IMR-90 (cell line): ENCODE data around the gene INO80B. TPM values are rescaled to one million over a fixed set of nuclear protein-coding genes. Genes with fewer than 3 reads are reported as not detected.

ENCODE experiments used
- ATAC-seq: fragments of 200-7000 bp; cut with Tn5 transposase; 2 replicates; pipeline ENCODE4 v1.9.1; 2020; ENCODE audit warnings: low read depth, mild to moderate bottlenecking, moderate library complexity
- BruUV-seq: library from RNA; stranded (reverse); fragments of 400-500 nt; replicated peaks from 2 replicates; lab custom pipeline; 2021; lab: Mats Ljungman, UMichigan
- CTCF ChIA-PET: fragments of 300-600 bp; formaldehyde crosslinking; extraction: SDS; loops from one replicate; lab custom pipeline; 2021; ENCODE audit warnings: antibody characterized with exemption; lab: Yijun Ruan, JAX
- POLR2A ChIA-PET: fragments of 300-600 bp; sonication (Branson Sonifier 250); formaldehyde crosslinking; loops from one replicate; lab custom pipeline; 2022; ENCODE audit warnings: antibody characterized with exemption; ENCODE audit not compliant: unreplicated experiment; lab: Charles Lee
- DNase-seq: peaks from one replicate; pipeline ENCODE4 v3.0.0; 2013
- H2AFZ ChIP-seq: replicated peaks from 2 replicates; pipeline ENCODE3; 2013; ENCODE audit warnings: low read length, mild to moderate bottlenecking; ENCODE audit not compliant: poor library complexity
- H2AK5ac ChIP-seq: 2 replicates; pipeline ENCODE4 v1.6.1; 2013; ENCODE audit warnings: low read depth, low read length, inconsistent platforms
- H2AK9ac ChIP-seq: replicated peaks from 2 replicates; pipeline ENCODE3; 2013; ENCODE audit warnings: mild to moderate bottlenecking, low read depth, low read length, moderate library complexity; ENCODE audit not compliant: poor library complexity
- H2BK120ac ChIP-seq: 2 replicates; pipeline ENCODE4 v1.6.1; 2013; ENCODE audit warnings: low read depth, low read length, inconsistent platforms
- H2BK15ac ChIP-seq: 3 replicates; pipeline ENCODE4 v1.6.1; 2013; ENCODE audit warnings: low read depth, low read length, inconsistent platforms
- H2BK20ac ChIP-seq: 2 replicates; pipeline ENCODE4 v1.6.1; 2013; ENCODE audit warnings: low read depth, mild to moderate bottlenecking, inconsistent platforms, low read length, moderate library complexity
- H2BK5ac ChIP-seq: 2 replicates; pipeline ENCODE4 v1.6.1; 2013; ENCODE audit warnings: mild to moderate bottlenecking, low read depth, low read length, inconsistent platforms; ENCODE audit not compliant: poor library complexity, severe bottlenecking
- H3K14ac ChIP-seq: replicated peaks from 2 replicates; pipeline ENCODE4 v1.6.1; 2013; ENCODE audit warnings: low read depth, low read length, inconsistent platforms
- H3K18ac ChIP-seq: 2 replicates; pipeline ENCODE4 v1.6.1; 2013; ENCODE audit warnings: low read depth, low read length, control low read depth
- H3K23ac ChIP-seq: 2 replicates; pipeline ENCODE4 v1.6.1; 2013; ENCODE audit warnings: low read depth, low read length, inconsistent platforms
- H3K27ac ChIP-seq: 2 replicates; pipeline ENCODE4 v1.5.1; 2013; ENCODE audit warnings: mild to moderate bottlenecking, control low read depth, low read length; ENCODE audit not compliant: insufficient read depth
- H3K27me3 ChIP-seq: 2 replicates; pipeline ENCODE4 v1.6.1; 2013; ENCODE audit warnings: low read length; ENCODE audit not compliant: control insufficient read depth, insufficient read depth
- H3K36me3 ChIP-seq: 2 replicates; pipeline ENCODE4 v1.6.1; 2013; ENCODE audit warnings: low read length, mixed read lengths; ENCODE audit not compliant: control insufficient read depth, insufficient read depth
- H3K4ac ChIP-seq: 2 replicates; pipeline ENCODE4 v1.6.1; 2013; ENCODE audit warnings: low read depth, low read length, inconsistent platforms
- H3K4me1 ChIP-seq: 2 replicates; pipeline ENCODE4 v1.6.1; 2013; ENCODE audit warnings: low read length, mixed read lengths; ENCODE audit not compliant: control insufficient read depth, insufficient read depth
- H3K4me2 ChIP-seq: 2 replicates; pipeline ENCODE4 v1.6.1; 2013; ENCODE audit warnings: low read depth, mild to moderate bottlenecking, control low read depth, low read length, moderate library complexity
- H3K4me3 ChIP-seq: 2 replicates; pipeline ENCODE4 v1.5.1; 2013; ENCODE audit warnings: low read depth, mild to moderate bottlenecking, control low read depth, low read length, moderate library complexity; ENCODE audit not compliant: insufficient read depth
- H3K56ac ChIP-seq: 2 replicates; pipeline ENCODE4 v1.6.1; 2013; ENCODE audit warnings: low read length, inconsistent platforms; ENCODE audit not compliant: insufficient read depth; ENCODE audit errors: extremely low read depth
- H3K79me1 ChIP-seq, 2 experiments: 2 replicates each; pipeline ENCODE4 v1.6.1; 2013; ENCODE audit warnings: low read length in 2 of 2, inconsistent platforms in 1 of 2, low read depth in 1 of 2
- H3K9ac ChIP-seq: 2 replicates; pipeline ENCODE4 v1.6.1; 2013; ENCODE audit warnings: low read depth, low read length, control low read depth
- H3K9me1 ChIP-seq: 2 replicates; pipeline ENCODE4 v1.6.1; 2013; ENCODE audit warnings: low read length, inconsistent platforms; ENCODE audit not compliant: insufficient read depth
- H3K9me3 ChIP-seq: 2 replicates; pipeline ENCODE4 v1.6.1; 2013; ENCODE audit warnings: low read length; ENCODE audit not compliant: control insufficient read depth, insufficient read depth
- H4K20me1 ChIP-seq: 2 replicates; pipeline ENCODE4 v1.6.1; 2013; ENCODE audit warnings: low read length, inconsistent platforms; ENCODE audit not compliant: insufficient read depth
- H4K5ac ChIP-seq: 2 replicates; pipeline ENCODE4 v1.6.1; 2013; ENCODE audit warnings: mild to moderate bottlenecking, low read depth, low read length, control low read depth
- H4K8ac ChIP-seq, 2 experiments: 2 replicates each; pipeline ENCODE4 v1.6.1; 2013; ENCODE audit warnings: low read depth in 2 of 2, low read length in 2 of 2, control low read depth in 1 of 2, inconsistent platforms in 1 of 2
- H4K91ac ChIP-seq: 2 replicates; pipeline ENCODE4 v1.6.1; 2013; ENCODE audit warnings: low read depth, low read length, inconsistent platforms; ENCODE audit not compliant: insufficient read depth
- BHLHE40 ChIP-seq: fragments of 150-350 bp; IDR thresholded peaks from 2 replicates; pipeline ENCODE4 v1.6.1; 2016; ENCODE audit warnings: mild to moderate bottlenecking, low read depth, low read length
- CEBPB ChIP-seq: IDR thresholded peaks from 2 replicates; pipeline ENCODE4 v1.6.1; 2012; ENCODE audit warnings: low read depth, low read length, improper control_type of control experiment
- CHD1 ChIP-seq: IDR thresholded peaks from 2 replicates; pipeline ENCODE4 v1.6.1; 2012; ENCODE audit warnings: low read depth, low read length, improper control_type of control experiment
- ELK1 ChIP-seq: fragments of 150-350 bp; IDR thresholded peaks from 2 replicates; pipeline ENCODE4 v1.6.1; 2016; ENCODE audit warnings: low read depth, mild to moderate bottlenecking, low read length, moderate library complexity, borderline replicate concordance
- FOS ChIP-seq: fragments of 150-350 bp; IDR thresholded peaks from 2 replicates; pipeline ENCODE4 v1.6.1; 2016; ENCODE audit warnings: low read depth, low read length
- MAFK ChIP-seq: IDR thresholded peaks from 2 replicates; pipeline ENCODE4 v1.6.1; 2012; ENCODE audit warnings: low read depth, low read length, improper control_type of control experiment
- MAZ ChIP-seq: IDR thresholded peaks from 2 replicates; pipeline ENCODE4 v1.6.1; 2012; ENCODE audit warnings: low read depth, mild to moderate bottlenecking, low read length, improper control_type of control experiment, moderate library complexity, borderline replicate concordance
- MXI1 ChIP-seq: IDR thresholded peaks from 2 replicates; pipeline ENCODE4 v1.6.1; 2012; ENCODE audit warnings: low read depth, mild to moderate bottlenecking, low read length, moderate library complexity, borderline replicate concordance
- NFE2L2 ChIP-seq: fragments of 150-350 bp; IDR thresholded peaks from 2 replicates; pipeline ENCODE4 v1.6.1; 2016; ENCODE audit warnings: low read depth, mild to moderate bottlenecking, low read length
- POLR2A ChIP-seq: IDR thresholded peaks from 2 replicates; pipeline ENCODE4 v1.6.1; 2012; ENCODE audit warnings: mild to moderate bottlenecking, low read depth, low read length
- RAD21 ChIP-seq: IDR thresholded peaks from 2 replicates; pipeline ENCODE4 v1.6.1; 2012; ENCODE audit warnings: low read length, improper control_type of control experiment
- RCOR1 ChIP-seq: IDR thresholded peaks from 2 replicates; pipeline ENCODE4 v1.6.1; 2012; ENCODE audit warnings: mild to moderate bottlenecking, low read length, improper control_type of control experiment; ENCODE audit not compliant: insufficient replicate concordance
- RFX5 ChIP-seq: IDR thresholded peaks from 2 replicates; pipeline ENCODE4 v1.8.0; 2012; ENCODE audit warnings: low read depth, mild to moderate bottlenecking, low read length, moderate library complexity
- SMC3 ChIP-seq: fragments of 150-350 bp; IDR thresholded peaks from 2 replicates; pipeline ENCODE4 v1.6.1; 2016; ENCODE audit warnings: low read depth, mild to moderate bottlenecking, antibody characterized with exemption, low read length, moderate library complexity
- WGBS, 2 experiments: methylation state at CpG; one replicate each; pipeline versions ENCODE4 v1.1.5 to v1.1.7; 2013; ENCODE audit warnings: missing lambda C conversion rate in 2 of 2; ENCODE audit not compliant: insufficient read length in 1 of 2; ENCODE audit errors: extremely low coverage in 2 of 2; 5-methylcytosine and 5-hydroxymethylcytosine counted together
- dilution Hi-C: fragments of 300-500 bp; cut with HindIII; formaldehyde crosslinking; loops from one replicate; pipeline ENCODE4 v1.14.3; 2018; ENCODE audit warnings: low sequenced_read_pairs; ENCODE audit not compliant: unreplicated experiment
- in situ Hi-C: fragments of 300-500 bp; cut with MboI; formaldehyde crosslinking; loops from 3 replicates; pipeline ENCODE4 v1.14.3; 2019; ENCODE audit warnings: low sequenced_read_pairs, inconsistent platforms, mixed read lengths
- intact Hi-C: fragments of 100-400 bp; cut with micrococcal nuclease; formaldehyde crosslinking; loops from 2 replicates; pipeline ENCODE4 v1.10.0; 2022
- polyA plus RNA-seq, 3 experiments: library from polyadenylated mRNA; depleted of rRNA; stranded (reverse); fragments of >200 nt; gene quantifications; 2 replicates each; pipeline ENCODE4 v1.2.3, GENCODE V29; 2012; ENCODE audit warnings: low replicate concordance in 1 of 3
- total RNA-seq: library from RNA; depleted of rRNA; stranded (reverse); fragments of >200 nt; gene quantifications from 2 replicates; pipeline ENCODE4 v1.2.3, GENCODE V29; 2012
- TF ChIP-seq, protein P1 (sequence below): fragments of 150-350 bp; IDR thresholded peaks from 2 replicates; pipeline ENCODE4 v1.6.1; 2017; ENCODE audit warnings: mild to moderate bottlenecking, antibody characterized with exemption, low read length, low read depth
- TF ChIP-seq, protein P2 (sequence below): conservative IDR thresholded peaks from 2 replicates; pipeline ENCODE4 v1.5.1; 2012; ENCODE audit warnings: mild to moderate bottlenecking, low read depth, low read length, improper control_type of control experiment

Gene INO80B
- total and polyA plus RNA-seq, 2 of the 4 experiments (the other 2 are of a cell fraction), result 4.5 to 10.5 TPM

DNA sequence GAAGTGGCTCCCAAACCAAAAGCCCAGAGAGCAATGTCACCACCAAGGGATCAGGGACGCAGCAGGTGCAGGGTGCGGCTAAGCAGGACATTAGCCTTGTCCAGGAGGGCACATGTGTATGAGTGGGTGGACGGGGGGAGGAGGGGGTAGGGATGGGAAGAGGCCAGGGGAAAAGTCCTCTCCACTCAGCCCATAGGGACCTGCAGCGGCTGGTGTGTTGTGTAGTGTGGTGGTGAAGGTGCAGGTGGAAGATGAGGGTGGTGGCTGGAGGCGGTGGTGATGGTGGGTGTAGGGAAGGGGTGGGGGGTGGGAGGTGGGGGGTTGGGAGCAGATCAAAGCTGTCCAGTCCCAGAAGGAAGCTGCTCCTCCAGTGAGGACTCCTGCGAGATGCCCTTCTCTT, 37.1 kb upstream of the INO80B start:
- BruUV-seq, result no TSS peak
- Histone ChIP-seq H4K8ac (no peak overlapping the region), H2BK15ac (no peak overlapping the region), H4K91ac (no peak overlapping the region), H3K14ac (no peak overlapping the region), H2AK5ac (no peak overlapping the region), H3K4ac (no peak overlapping the region), H2BK5ac (no peak overlapping the region), H3K36me3 (no peaks in the 10 kb centered on the region), H3K79me1 (peaks cover 1 to 4% of the 10 kb centered on the region in 2 experiments; a peak in 1 of 4 replicates), H2AFZ (no peak overlapping the region), H3K9me1 (peaks cover 4% of the 10 kb centered on the region), H3K9me3 (no peaks in the 10 kb centered on the region), H3K4me2 (no peak overlapping the region), H3K27me3 (peaks cover 29% of the 10 kb centered on the region), H4K5ac (no peak overlapping the region), H2BK120ac (no peak overlapping the region), H3K23ac (no peak overlapping the region), H3K27ac (no peak overlapping the region), H3K56ac (no peak overlapping the region), H3K4me1 (peaks cover 3% of the 10 kb centered on the region), H4K20me1 (no peaks in the 10 kb centered on the region), H3K18ac (no peak overlapping the region), H3K9ac (no peak overlapping the region), H2BK20ac (no peak overlapping the region), H2AK9ac (no peak overlapping the region), H3K4me3 (no peak overlapping the region)
- TF ChIP-seq CEBPB (no peak), NFE2L2 (no peak), RFX5 (no peak), MXI1 (no peak), MAFK (no peak), CHD1 (no peak), FOS (no peak), MAZ (no peak), SMC3 (no peak), POLR2A (no peak), RAD21 (no peak), RCOR1 (no peak), ELK1 (no peak), BHLHE40 (no peak)
- TF ChIP-seq, protein P1, sequence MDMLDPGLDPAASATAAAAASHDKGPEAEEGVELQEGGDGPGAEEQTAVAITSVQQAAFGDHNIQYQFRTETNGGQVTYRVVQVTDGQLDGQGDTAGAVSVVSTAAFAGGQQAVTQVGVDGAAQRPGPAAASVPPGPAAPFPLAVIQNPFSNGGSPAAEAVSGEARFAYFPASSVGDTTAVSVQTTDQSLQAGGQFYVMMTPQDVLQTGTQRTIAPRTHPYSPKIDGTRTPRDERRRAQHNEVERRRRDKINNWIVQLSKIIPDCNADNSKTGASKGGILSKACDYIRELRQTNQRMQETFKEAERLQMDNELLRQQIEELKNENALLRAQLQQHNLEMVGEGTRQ, result no peak
- TF ChIP-seq, protein P2, sequence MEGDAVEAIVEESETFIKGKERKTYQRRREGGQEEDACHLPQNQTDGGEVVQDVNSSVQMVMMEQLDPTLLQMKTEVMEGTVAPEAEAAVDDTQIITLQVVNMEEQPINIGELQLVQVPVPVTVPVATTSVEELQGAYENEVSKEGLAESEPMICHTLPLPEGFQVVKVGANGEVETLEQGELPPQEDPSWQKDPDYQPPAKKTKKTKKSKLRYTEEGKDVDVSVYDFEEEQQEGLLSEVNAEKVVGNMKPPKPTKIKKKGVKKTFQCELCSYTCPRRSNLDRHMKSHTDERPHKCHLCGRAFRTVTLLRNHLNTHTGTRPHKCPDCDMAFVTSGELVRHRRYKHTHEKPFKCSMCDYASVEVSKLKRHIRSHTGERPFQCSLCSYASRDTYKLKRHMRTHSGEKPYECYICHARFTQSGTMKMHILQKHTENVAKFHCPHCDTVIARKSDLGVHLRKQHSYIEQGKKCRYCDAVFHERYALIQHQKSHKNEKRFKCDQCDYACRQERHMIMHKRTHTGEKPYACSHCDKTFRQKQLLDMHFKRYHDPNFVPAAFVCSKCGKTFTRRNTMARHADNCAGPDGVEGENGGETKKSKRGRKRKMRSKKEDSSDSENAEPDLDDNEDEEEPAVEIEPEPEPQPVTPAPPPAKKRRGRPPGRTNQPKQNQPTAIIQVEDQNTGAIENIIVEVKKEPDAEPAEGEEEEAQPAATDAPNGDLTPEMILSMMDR, result no peak
- no peak for DNase-seq
- dilution Hi-C loops, result no loop called here
- ChIA-PET CTCF (no interaction called here), POLR2A (no interaction called here)
- in situ Hi-C loops, result no loop called here
- WGBS, 2 experiments, result 40% methylated on average over 1 of the region's 6 CpGs; no CpG with 5 or more reads in 1 of the 2 experiments
- ATAC-seq, result no peak
- intact Hi-C loops, result no loop called here
